Ishikawa (cell line): ENCODE results near the gene NRXN3.

Source experiments
- CEBPB ChIP-seq: IDR thresholded peaks from 2 replicates; pipeline ENCODE4 v1.6.1; 2012
- CREB1 ChIP-seq: IDR thresholded peaks from 2 replicates; pipeline ENCODE4 v1.6.1; 2012; ENCODE audit warnings: low read depth
- EGR1 ChIP-seq: IDR thresholded peaks from 2 replicates; pipeline ENCODE4 v1.6.1; 2012
- EP300 ChIP-seq: IDR thresholded peaks from 2 replicates; pipeline ENCODE4 v1.6.1; 2012; ENCODE audit warnings: borderline replicate concordance
- FOXM1 ChIP-seq: IDR thresholded peaks from 2 replicates; pipeline ENCODE4 v1.6.1; 2012; ENCODE audit warnings: low read depth, borderline replicate concordance
- NFIC ChIP-seq: IDR thresholded peaks from 2 replicates; pipeline ENCODE4 v1.6.1; 2012
- RAD21 ChIP-seq: IDR thresholded peaks from 2 replicates; pipeline ENCODE4 v1.6.1; 2012; ENCODE audit warnings: low read depth
- TAF1 ChIP-seq: IDR thresholded peaks from 2 replicates; pipeline ENCODE4 v1.6.1; 2012; ENCODE audit warnings: low read depth, mild to moderate bottlenecking
- TCF12 ChIP-seq: IDR thresholded peaks from 2 replicates; pipeline ENCODE4 v1.6.1; 2012; ENCODE audit warnings: low read depth
- TEAD4 ChIP-seq: IDR thresholded peaks from 2 replicates; pipeline ENCODE4 v1.6.1; 2012
- YY1 ChIP-seq: IDR thresholded peaks from 2 replicates; pipeline ENCODE4 v1.6.1; 2012; ENCODE audit warnings: low read depth
- ZBTB7A ChIP-seq: IDR thresholded peaks from 2 replicates; pipeline ENCODE4 v1.6.1; 2012; ENCODE audit warnings: low read depth
- TF ChIP-seq, protein P1 (sequence below): IDR thresholded peaks from 2 replicates; pipeline ENCODE4 v1.6.1; 2012
- TF ChIP-seq, protein P2 (sequence below): IDR thresholded peaks from 2 replicates; pipeline ENCODE4 v1.6.1; 2012; ENCODE audit warnings: low read depth, mild to moderate bottlenecking
- TF ChIP-seq, protein P3 (sequence below): IDR thresholded peaks from 2 replicates; pipeline ENCODE4 v1.6.1; 2012

The NRXN3 gene

DNA sequence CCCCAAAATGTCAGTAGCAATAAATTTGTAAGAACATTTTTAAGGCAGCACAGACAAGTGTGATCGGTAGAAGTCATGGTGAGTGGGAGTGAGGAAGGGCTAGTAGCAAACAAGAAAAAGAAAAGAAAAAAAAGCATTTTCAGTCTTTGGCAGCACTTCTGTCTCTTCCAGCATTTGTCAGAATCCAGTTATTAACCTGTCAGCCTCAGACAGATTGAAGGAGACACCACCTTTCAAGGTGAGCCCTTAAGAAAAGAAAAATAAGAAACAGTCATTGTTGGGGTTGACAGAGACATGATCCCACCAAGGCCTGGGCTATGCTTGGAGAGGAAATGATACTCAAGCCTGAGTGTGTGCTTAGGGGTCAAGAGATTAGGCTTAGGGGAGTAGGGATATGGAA, 947.4 kb downstream of the NRXN3 start:
- TF ChIP-seq, protein P1, sequence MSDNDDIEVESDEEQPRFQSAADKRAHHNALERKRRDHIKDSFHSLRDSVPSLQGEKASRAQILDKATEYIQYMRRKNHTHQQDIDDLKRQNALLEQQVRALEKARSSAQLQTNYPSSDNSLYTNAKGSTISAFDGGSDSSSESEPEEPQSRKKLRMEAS, result no peak
- TF ChIP-seq TEAD4, result no peak

DNA sequence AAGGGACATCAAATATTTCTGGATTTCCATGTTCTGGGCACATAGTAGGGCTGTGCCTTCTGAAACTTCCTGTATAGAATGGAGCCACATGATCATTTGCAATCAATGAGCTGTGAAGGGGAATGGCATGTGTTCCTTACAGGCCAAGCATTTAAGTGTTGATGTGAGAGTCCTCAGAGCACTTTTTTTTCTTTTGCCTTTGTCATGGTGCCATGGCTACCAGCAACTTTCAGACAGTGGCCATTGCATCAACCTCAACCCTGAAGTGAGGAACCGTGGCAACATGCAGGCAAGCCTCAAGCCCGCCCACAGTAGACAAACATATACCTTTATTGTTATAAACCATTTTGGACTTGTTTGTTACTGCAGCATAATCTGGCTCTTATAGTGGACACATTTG, 948.1 kb downstream of the NRXN3 start:
- TF ChIP-seq, protein P2, sequence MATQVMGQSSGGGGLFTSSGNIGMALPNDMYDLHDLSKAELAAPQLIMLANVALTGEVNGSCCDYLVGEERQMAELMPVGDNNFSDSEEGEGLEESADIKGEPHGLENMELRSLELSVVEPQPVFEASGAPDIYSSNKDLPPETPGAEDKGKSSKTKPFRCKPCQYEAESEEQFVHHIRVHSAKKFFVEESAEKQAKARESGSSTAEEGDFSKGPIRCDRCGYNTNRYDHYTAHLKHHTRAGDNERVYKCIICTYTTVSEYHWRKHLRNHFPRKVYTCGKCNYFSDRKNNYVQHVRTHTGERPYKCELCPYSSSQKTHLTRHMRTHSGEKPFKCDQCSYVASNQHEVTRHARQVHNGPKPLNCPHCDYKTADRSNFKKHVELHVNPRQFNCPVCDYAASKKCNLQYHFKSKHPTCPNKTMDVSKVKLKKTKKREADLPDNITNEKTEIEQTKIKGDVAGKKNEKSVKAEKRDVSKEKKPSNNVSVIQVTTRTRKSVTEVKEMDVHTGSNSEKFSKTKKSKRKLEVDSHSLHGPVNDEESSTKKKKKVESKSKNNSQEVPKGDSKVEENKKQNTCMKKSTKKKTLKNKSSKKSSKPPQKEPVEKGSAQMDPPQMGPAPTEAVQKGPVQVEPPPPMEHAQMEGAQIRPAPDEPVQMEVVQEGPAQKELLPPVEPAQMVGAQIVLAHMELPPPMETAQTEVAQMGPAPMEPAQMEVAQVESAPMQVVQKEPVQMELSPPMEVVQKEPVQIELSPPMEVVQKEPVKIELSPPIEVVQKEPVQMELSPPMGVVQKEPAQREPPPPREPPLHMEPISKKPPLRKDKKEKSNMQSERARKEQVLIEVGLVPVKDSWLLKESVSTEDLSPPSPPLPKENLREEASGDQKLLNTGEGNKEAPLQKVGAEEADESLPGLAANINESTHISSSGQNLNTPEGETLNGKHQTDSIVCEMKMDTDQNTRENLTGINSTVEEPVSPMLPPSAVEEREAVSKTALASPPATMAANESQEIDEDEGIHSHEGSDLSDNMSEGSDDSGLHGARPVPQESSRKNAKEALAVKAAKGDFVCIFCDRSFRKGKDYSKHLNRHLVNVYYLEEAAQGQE, result no peak
- TF ChIP-seq ZBTB7A (no peak), CREB1 (no peak), FOXM1 (no peak), CEBPB (no peak)
- TF ChIP-seq, protein P3, sequence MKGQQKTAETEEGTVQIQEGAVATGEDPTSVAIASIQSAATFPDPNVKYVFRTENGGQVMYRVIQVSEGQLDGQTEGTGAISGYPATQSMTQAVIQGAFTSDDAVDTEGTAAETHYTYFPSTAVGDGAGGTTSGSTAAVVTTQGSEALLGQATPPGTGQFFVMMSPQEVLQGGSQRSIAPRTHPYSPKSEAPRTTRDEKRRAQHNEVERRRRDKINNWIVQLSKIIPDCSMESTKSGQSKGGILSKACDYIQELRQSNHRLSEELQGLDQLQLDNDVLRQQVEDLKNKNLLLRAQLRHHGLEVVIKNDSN, result no peak

- TF ChIP-seq CEBPB, result no peak
- no peak for TF ChIP-seq NFIC
- TF ChIP-seq YY1, result no peak
- no peak for TF ChIP-seq TEAD4
These were observed 964.2 kb downstream of the NRXN3 start for GRCh38 chr14:79134361-79134760.

DNA sequence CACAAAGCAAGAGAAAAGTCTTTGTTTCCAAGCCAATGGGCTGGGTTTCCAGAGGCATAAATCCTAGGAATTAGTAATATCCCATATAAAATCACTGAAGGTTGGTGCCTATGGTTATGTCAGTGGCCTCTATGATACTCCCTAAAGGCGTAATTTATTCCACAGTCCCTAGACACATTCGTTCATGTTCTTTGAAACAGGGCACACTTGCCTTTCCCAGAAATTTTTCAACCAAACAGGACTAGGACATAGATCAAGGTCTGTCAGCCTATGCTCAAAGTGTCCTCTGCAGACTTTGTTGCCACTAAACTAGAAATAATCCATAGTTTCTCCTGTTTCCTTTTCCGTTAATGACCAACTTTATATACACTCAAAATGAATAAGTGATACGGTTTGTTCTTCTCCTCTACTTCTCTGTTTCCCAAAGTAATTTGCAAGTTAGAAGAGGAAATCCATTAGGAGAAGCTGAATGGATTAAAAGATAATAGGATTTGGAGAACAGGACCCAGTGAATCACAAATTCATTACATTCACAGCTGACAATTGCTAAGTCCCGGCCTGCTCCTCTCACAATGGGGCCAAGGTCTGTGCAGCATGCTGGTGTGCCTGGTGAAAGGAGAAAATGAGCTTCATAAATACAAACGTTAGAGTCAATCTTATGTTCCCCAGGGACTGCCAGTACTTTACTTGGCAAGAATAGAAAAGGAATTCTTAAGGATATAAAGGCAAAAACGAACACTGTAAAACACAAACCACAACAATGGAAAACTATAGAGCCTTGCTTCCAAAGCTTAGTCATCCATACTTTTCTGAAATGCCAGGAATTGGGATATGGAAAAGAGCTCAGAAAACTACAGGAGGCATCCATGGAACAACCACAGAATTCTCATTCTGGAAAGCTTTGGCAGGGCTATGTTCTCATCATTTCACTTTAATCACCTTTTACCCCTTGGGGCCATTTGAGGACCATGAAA, 966.2 kb downstream of the NRXN3 start:
- TF ChIP-seq TEAD4, result no peak
- no peak for TF ChIP-seq TCF12
- TF ChIP-seq YY1, result no peak
- TF ChIP-seq, protein P3, result no peak
- TF ChIP-seq, protein P1, result no peak
- TF ChIP-seq FOXM1, result no peak
- TF ChIP-seq RAD21, result no peak
- TF ChIP-seq EP300, result no peak

GRCh38 chr14:79137045-79137430, 966.9 kb downstream of the NRXN3 start:
- TF ChIP-seq FOXM1, result no peak
- no peak for TF ChIP-seq CEBPB
- no peak for TF ChIP-seq NFIC
- TF ChIP-seq EGR1, result no peak

DNA sequence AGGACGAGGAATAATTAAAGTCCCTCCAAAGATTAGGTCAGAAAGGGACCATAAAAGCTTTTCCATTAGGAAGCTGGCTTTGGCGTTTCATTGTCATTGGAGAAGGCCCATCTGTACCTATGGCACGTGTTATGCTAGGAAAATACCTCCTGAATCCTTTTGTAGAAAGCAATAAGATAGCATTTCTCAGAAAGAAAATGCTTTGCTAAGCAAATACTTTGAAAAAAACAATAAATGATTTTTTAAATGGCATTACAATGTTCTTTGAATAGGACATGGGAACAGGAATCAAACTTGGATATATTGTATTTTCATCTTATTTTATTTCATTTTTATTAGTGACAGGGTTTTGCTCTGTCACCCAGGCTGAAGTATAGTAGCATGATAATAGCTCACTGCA, 967.7 kb downstream of the NRXN3 start:
- TF ChIP-seq TEAD4 (no peak), EGR1 (no peak), ZBTB7A (no peak), TCF12 (no peak), FOXM1 (no peak), EP300 (no peak), RAD21 (no peak), TAF1 (no peak), CEBPB (no peak)
- TF ChIP-seq, protein P3, result no peak

- TF ChIP-seq TCF12 (no peak), EGR1 (no peak), CREB1 (no peak)
These were observed 974.7 kb downstream of the NRXN3 start for GRCh38 chr14:79144896-79145295.

GRCh38 chr14:79150226-79150625, 980.1 kb downstream of the NRXN3 start:
- TF ChIP-seq YY1 (no peak), NFIC (no peak), EP300 (no peak), ZBTB7A (no peak)
- TF ChIP-seq, protein P3, result no peak
- TF ChIP-seq, protein P1, result no peak
